Ovary (tissue), 9 donors: Measurements from ENCODE around the gene SLC9A7. TPM values are rescaled to one million over a fixed set of nuclear protein-coding genes. Genes with fewer than 3 reads are reported as not detected.

ENCODE experiments used
- DNase-seq, 5 donors: peaks; one replicate each; pipeline ENCODE4 v3.0.0-alpha.2; 2019 to 2020
- H3K27ac ChIP-seq, 2 donors: fragments of 200-600 bp; one replicate each; pipeline versions ENCODE4 v1.5.1 to v1.8.0; 2019 to 2022
- H3K27me3 ChIP-seq: fragments of 200-600 bp; one replicate; pipeline ENCODE4 v1.8.0; 2022
- H3K36me3 ChIP-seq: fragments of 200-600 bp; sonication (generic); one replicate; pipeline ENCODE4 v1.5.1; 2019
- H3K4me1 ChIP-seq: one replicate; pipeline ENCODE4 v1.8.1; 2013; ENCODE audit warnings: mild to moderate bottlenecking, moderate library complexity; ENCODE audit not compliant: insufficient read depth
- H3K4me3 ChIP-seq: fragments of 200-600 bp; sonication (generic); one replicate; pipeline ENCODE4 v1.5.1; 2017
- H3K9me3 ChIP-seq, 2 donors: fragments of 200-600 bp in 1 of 2; sonication (generic) in 1 of 2; one replicate each; pipeline versions ENCODE4 v1.5.1 to v1.8.1; 2013 to 2019; ENCODE audit warnings: mild to moderate bottlenecking in 1 of 2, moderate library complexity in 1 of 2
- EP300 ChIP-seq: sonication (generic); formaldehyde crosslinking; IDR thresholded peaks from one replicate; pipeline ENCODE4 v1.6.1; 2017; ENCODE audit warnings: antibody characterized with exemption
- POLR2A ChIP-seq: fragments of 450-650 bp; IDR thresholded peaks from one replicate; pipeline ENCODE4 v1.6.1; 2017; ENCODE audit warnings: antibody characterized with exemption, mild to moderate bottlenecking, moderate library complexity
- WGBS, 3 donors: extraction: QIAGEN DNeasy Blood & Tissue Kit in 1 of 3; methylation state at CpG; one replicate each; pipeline versions ENCODE4 v1.1.5 to v1.1.7; 2013 to 2017; 5-methylcytosine and 5-hydroxymethylcytosine counted together
- intact Hi-C, 4 donors: fragments of 100-400 bp; cut with DNase I; formaldehyde crosslinking; loops; one replicate each; pipeline versions ENCODE4 v1.11.0 to v1.15.1; 2022 to 2023
- polyA plus RNA-seq, 2 donors: library from polyadenylated mRNA; stranded (reverse); fragments of 200-250 nt in 1 of 2; fragments of 350-450 nt in 1 of 2; fragmentation: Illumina TruSeq in 1 of 2; extraction: RNeasy Lipid Tissue Mini Kit (QIAGEN cat#74804) in 1 of 2; gene quantifications; one replicate each; pipeline ENCODE4 v1.2.3, GENCODE V29; 2013 to 2014
- total RNA-seq, 7 donors: library from RNA; depleted of rRNA in 2 of 7; stranded (reverse); fragments of >200 nt in 2 of 7; fragmentation: NEBNext Ultra II Directional in 3 of 7; extraction: Animal tissue kit (Norgen Biotek cat#: 25700) in 3 of 7; gene quantifications; one replicate each; pipeline versions ENCODE4 v1.1.0 to v1.2.4, GENCODE V29; 2016 to 2023
- TF ChIP-seq, protein P1 (sequence below), 3 donors: fragments of 450-650 bp in 2 of 3; fragments of 200-600 bp in 1 of 3; IDR thresholded peaks; one replicate each; pipeline versions ENCODE4 v1.5.1 to v1.8.0; 2016 to 2022; ENCODE audit warnings: antibody characterized with exemption in 3 of 3, mild to moderate bottlenecking in 1 of 3
- donor health status: DM: no; HTN: no; CAD: no; lungs with moderate emphysema.
- donor health status: DM: no; HTN: no; CAD: no.
- donor health status: Bipolar disorder and iron deficiency.
- donor health status: DM: yes; HTN: yes; CAD: no.
- donor health status: DM: no; HTN: no; CAD: no.
- donor health status: DM: yes; HTN: yes; CAD: no.

Gene SLC9A7
- total and polyA plus RNA-seq, 9 donors = 2.2 to 22.3 (median 9.1) TPM

DNA sequence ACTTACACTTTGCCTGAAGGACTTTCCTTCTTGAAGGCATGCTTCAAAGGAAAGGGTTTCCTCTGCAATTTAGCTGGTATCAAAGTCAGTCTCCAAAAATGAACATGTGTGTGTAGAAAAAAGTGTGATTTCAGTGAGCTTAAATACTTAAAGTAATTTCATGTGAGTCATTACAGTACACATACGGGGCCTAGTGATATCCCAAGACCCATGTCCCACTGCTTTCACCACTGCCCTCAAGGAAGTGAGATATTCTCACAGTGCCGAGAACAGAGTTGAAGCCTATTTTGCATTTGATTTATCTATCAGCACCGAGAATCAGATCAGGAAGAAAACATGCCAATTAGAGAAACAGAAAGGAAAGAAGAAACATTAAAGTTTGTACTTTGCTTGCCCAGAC is 124.3 kb downstream of the SLC9A7 start:
- 38 to 48% (median 43%) methylated on average over 3 of the region's 3 CpGs for WGBS, 3 donors
- TF ChIP-seq, protein P1, sequence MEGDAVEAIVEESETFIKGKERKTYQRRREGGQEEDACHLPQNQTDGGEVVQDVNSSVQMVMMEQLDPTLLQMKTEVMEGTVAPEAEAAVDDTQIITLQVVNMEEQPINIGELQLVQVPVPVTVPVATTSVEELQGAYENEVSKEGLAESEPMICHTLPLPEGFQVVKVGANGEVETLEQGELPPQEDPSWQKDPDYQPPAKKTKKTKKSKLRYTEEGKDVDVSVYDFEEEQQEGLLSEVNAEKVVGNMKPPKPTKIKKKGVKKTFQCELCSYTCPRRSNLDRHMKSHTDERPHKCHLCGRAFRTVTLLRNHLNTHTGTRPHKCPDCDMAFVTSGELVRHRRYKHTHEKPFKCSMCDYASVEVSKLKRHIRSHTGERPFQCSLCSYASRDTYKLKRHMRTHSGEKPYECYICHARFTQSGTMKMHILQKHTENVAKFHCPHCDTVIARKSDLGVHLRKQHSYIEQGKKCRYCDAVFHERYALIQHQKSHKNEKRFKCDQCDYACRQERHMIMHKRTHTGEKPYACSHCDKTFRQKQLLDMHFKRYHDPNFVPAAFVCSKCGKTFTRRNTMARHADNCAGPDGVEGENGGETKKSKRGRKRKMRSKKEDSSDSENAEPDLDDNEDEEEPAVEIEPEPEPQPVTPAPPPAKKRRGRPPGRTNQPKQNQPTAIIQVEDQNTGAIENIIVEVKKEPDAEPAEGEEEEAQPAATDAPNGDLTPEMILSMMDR (IDR thresholded peaks at IDR 0.05) = no peak
- TF ChIP-seq POLR2A (no peak), EP300 (no peak)
- intact Hi-C loops = loop anchor here in 1 of 4 donors (10.0 kb wide), 1 partner anchor 60 kb away; the partner anchor contains the start of gene CHST7

DNA sequence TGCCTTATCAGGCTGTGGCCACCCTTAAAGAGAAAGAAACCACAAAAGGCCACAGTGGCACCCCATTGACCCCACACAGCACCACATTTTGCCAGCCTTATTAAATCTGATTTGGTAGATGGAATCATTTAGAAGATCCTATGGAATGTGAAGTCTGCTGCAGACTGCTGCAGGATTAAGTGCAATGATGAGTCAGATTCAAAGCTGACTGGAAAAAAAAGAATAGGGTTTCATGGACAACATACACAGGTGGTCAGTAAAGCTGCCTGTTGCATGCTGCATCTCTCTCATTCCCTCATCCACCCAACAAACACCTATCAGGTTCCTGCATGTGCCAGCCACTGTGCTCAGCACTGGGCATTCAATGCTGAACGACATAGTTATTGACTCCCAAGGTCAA is 128.8 kb downstream of the SLC9A7 start:
- no peaks in the 10 kb centered on the region for H3K27me3 ChIP-seq
- peaks cover 11% of the 10 kb centered on the region for H3K4me1 ChIP-seq
- intact Hi-C loops = loop anchor here in 1 of 4 donors (10.0 kb wide), 1 partner anchor 55 kb away; the partner anchor contains the start of gene CHST7
- no peak for DNase-seq
- H3K9me3 ChIP-seq = no peaks in the 10 kb centered on the region
- 19 to 31% (median 22%) methylated on average over 1 of the region's 1 CpG for WGBS, 3 donors
- no peaks in the 10 kb centered on the region for H3K36me3 ChIP-seq
- no peak for TF ChIP-seq EP300
- H3K4me3 ChIP-seq = no peak overlapping the region
- H3K27ac ChIP-seq = no peak overlapping the region

More for the DNA sequence above, 124.3 kb downstream of the SLC9A7 start:
- Histone ChIP-seq H3K4me3 (no peak overlapping the region), H3K36me3 (no peaks in the 10 kb centered on the region), H3K27ac (no peak overlapping the region), H3K4me1 (peaks cover 1% of the 10 kb centered on the region), H3K9me3 (no peaks in the 10 kb centered on the region), H3K27me3 (no peaks in the 10 kb centered on the region)
- DNase-seq = no peak

DNA sequence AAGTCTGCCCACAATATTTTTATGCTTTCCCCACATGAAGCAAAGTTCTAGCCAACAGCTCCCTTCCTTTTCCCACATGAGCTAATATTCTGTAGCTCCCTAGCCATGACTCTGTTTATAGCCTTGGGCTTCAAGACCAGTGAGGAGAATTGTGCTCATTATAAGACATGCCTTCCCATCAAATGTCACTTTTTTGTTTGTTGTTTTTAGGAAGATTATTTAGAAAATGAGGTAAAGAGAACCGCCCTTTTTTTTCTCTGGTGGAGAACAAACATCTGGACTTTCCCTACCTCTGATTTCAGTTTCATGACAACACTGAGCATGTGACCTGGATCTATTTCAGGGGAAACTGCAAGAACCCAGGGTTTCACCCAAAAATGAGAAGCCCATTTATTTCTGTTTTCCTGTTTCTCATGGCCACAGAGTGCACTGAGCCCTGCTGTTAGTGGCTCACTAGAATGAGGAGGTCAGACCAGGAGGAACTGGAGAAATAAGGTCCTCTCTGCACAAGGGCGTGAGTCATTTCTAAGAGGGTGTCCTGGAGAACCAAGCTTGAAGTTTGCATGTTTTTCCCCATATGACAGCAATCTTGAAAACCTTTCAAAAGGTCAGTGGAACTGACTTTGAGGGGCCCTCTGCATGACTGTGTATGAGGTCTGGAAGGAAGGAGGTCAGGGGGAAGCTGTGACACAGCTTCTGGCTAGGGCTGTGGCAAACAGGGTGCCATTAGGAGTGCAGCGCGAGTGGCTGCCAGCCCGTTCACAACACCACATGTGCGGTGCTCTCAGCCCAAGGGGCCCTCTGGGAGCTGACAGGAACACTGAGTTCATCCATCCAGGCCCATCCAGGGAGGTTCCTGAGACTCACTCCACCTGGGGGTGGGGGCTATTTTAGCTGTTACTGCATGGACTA is 130.2 kb downstream of the SLC9A7 start:
- TF ChIP-seq POLR2A = no peak
- TF ChIP-seq, protein P1 (IDR thresholded peaks at IDR 0.05) = no peak
- no peak for TF ChIP-seq EP300
- Histone ChIP-seq H3K4me3 (no peak overlapping the region), H3K4me1 (peaks cover 11% of the 10 kb centered on the region), H3K9me3 (no peaks in the 10 kb centered on the region), H3K27me3 (no peaks in the 10 kb centered on the region), H3K36me3 (no peaks in the 10 kb centered on the region), H3K27ac (peak overlapping the region; percentile 45 to 50)
- DNase-seq = peak; percentile 41 to 64 (median 50)
- intact Hi-C loops = no loop called here
- 32 to 48% (median 39%) methylated on average over 6 of the region's 6 CpGs for WGBS, 3 donors

DNA sequence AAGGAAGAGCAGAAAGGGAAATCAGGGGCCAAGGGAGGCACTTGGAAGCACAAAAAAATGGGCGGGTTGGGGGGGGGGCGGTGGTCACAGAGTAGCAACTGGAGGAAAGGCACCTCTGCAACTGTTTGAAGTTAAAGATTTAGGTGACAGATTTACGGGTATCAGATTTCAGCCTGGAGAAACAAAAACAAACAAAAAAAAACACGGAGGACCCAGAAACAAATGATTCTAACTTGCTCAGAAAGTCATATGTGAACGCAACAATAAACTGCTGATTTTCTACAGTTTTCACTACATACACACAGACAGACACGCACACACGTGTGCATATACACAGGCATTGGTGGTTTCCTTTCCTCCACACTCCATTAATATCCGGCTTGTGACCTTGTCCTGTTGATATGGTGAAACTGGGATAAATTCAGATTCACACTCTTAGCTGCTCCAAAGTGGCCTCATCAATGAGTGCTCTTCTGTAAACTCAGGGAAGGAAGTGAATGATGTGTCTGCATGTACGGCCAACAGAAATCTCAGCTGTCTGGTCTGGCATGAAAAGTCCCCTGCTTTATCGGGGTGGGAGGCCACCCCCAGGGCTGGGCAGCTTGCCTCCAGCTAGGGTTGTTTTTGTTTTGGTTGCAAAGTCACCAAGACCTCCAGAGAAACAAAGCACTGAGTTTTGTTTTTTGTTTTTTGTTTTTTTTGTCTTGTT is 131.1 kb downstream of the SLC9A7 start:
- intact Hi-C loops = no loop called here
- H3K4me3 ChIP-seq = no peak overlapping the region
- H3K27ac ChIP-seq = peak overlapping the region; percentile 8 to 45
- no peaks in the 10 kb centered on the region for H3K9me3 ChIP-seq
- TF ChIP-seq POLR2A (no peak), EP300 (no peak)
- TF ChIP-seq, protein P1 (IDR thresholded peaks at IDR 0.05) = no peak
- DNase-seq = peak; percentile 20 to 61 (median 56)
- no peaks in the 10 kb centered on the region for H3K36me3 ChIP-seq
- peaks cover 11% of the 10 kb centered on the region for H3K4me1 ChIP-seq
- no peaks in the 10 kb centered on the region for H3K27me3 ChIP-seq
- WGBS, 3 donors = 36 to 46% (median 42%) methylated on average over 10 of the region's 10 CpGs
